ENCODE measurements around the gene RFX5. TPM values are rescaled to one million over a fixed set of nuclear protein-coding genes. Genes with fewer than 3 reads are reported as not detected.

RFX5 gene
- total RNA-seq, 1 donor from 2014 or later, result 97.5 TPM

- Mint-ChIP-seq H3K27me3 (no peaks in the 10 kb centered on the region), H3K4me1 (ENCODE audit: low read depth) (peaks cover 18% of the 10 kb centered on the region), H3K36me3 (ENCODE audit: insufficient read depth) (peaks cover 6% of the 10 kb centered on the region), H3K27ac (no peak overlapping the region), H3K4me3 (ENCODE audit: low read depth) (no peak overlapping the region), H3K9me3 (ENCODE audit: low read depth) (no peaks in the 10 kb centered on the region)
- DNase-seq (ENCODE audit: low spot score, unreplicated experiment), result no peak
- TF ChIP-seq CTCF (IDR thresholded peaks at IDR 0.05; ENCODE audit: unreplicated experiment), result no peak
Measured at GRCh38 chr1:151370211-151370911, 23.3 kb upstream of the RFX5 start.

- H3K4me3 Mint-ChIP-seq (ENCODE audit: low read depth), result no peak overlapping the region
- H3K4me1 Mint-ChIP-seq (ENCODE audit: low read depth), result peaks cover 15% of the 10 kb centered on the region
- H3K27me3 Mint-ChIP-seq, result no peaks in the 10 kb centered on the region
- H3K27ac Mint-ChIP-seq, result no peak overlapping the region
- peaks cover 7% of the 10 kb centered on the region for H3K36me3 Mint-ChIP-seq (ENCODE audit: insufficient read depth)
- DNase-seq (ENCODE audit: low spot score, unreplicated experiment), result no peak
- no peaks in the 10 kb centered on the region for H3K9me3 Mint-ChIP-seq (ENCODE audit: low read depth)
- no peak for TF ChIP-seq CTCF (IDR thresholded peaks at IDR 0.05; ENCODE audit: unreplicated experiment)
Measured at GRCh38 chr1:151369621-151370048, 22.6 kb upstream of the RFX5 start.

GRCh38 chr1:151369302-151369610 lies 22.2 kb upstream of the RFX5 start:
- no peak for TF ChIP-seq CTCF (IDR thresholded peaks at IDR 0.05; ENCODE audit: unreplicated experiment)
- DNase-seq (ENCODE audit: low spot score, unreplicated experiment), result no peak
- Mint-ChIP-seq H3K4me1 (ENCODE audit: low read depth) (peaks cover 15% of the 10 kb centered on the region), H3K9me3 (ENCODE audit: low read depth) (peaks cover under 1% of the 10 kb centered on the region), H3K27me3 (no peaks in the 10 kb centered on the region), H3K36me3 (ENCODE audit: insufficient read depth) (peaks cover 10% of the 10 kb centered on the region), H3K4me3 (ENCODE audit: low read depth) (no peak overlapping the region), H3K27ac (no peak overlapping the region)

GRCh38 chr1:151368393-151369301 lies 21.6 kb upstream of the RFX5 start:
- H3K27ac Mint-ChIP-seq, result no peak overlapping the region
- peaks cover 16% of the 10 kb centered on the region for H3K36me3 Mint-ChIP-seq (ENCODE audit: insufficient read depth)
- H3K4me1 Mint-ChIP-seq (ENCODE audit: low read depth), result peaks cover 15% of the 10 kb centered on the region
- no peak for DNase-seq (ENCODE audit: low spot score, unreplicated experiment)
- H3K27me3 Mint-ChIP-seq, result no peaks in the 10 kb centered on the region
- no peak for TF ChIP-seq CTCF (IDR thresholded peaks at IDR 0.05; ENCODE audit: unreplicated experiment)
- peaks cover 6% of the 10 kb centered on the region for H3K9me3 Mint-ChIP-seq (ENCODE audit: low read depth)
- no peak overlapping the region for H3K4me3 Mint-ChIP-seq (ENCODE audit: low read depth)

GRCh38 chr1:151367658-151368392 lies 20.8 kb upstream of the RFX5 start:
- Mint-ChIP-seq H3K36me3 (ENCODE audit: insufficient read depth) (peaks cover 24% of the 10 kb centered on the region), H3K27me3 (no peaks in the 10 kb centered on the region), H3K4me3 (ENCODE audit: low read depth) (no peak overlapping the region), H3K9me3 (ENCODE audit: low read depth) (peaks cover 13% of the 10 kb centered on the region), H3K4me1 (ENCODE audit: low read depth) (peaks cover 12% of the 10 kb centered on the region), H3K27ac (no peak overlapping the region)
- DNase-seq (ENCODE audit: low spot score, unreplicated experiment), result no peak
- no peak for TF ChIP-seq CTCF (IDR thresholded peaks at IDR 0.05; ENCODE audit: unreplicated experiment)
